ENCODE results near the gene MED27. TPM values are rescaled to one million over a fixed set of nuclear protein-coding genes. Genes with fewer than 3 reads are reported as not detected.

The MED27 gene
- total RNA-seq, 1 donor from 2014 or later, result 28.2 TPM

- Mint-ChIP-seq H3K9me3 (ENCODE audit: low read depth) (no peaks in the 10 kb centered on the region), H3K4me3 (ENCODE audit: unreplicated experiment) (no peak overlapping the region), H3K27me3 (ENCODE audit: low read depth) (no peaks in the 10 kb centered on the region), H3K36me3 (ENCODE audit: low read depth) (peaks cover 1% of the 10 kb centered on the region), H3K4me1 (ENCODE audit: low read depth) (peaks cover 21% of the 10 kb centered on the region), H3K27ac (ENCODE audit: unreplicated experiment) (no peak overlapping the region)
- no peak for TF ChIP-seq CTCF (IDR thresholded peaks at IDR 0.05)
- no peak for DNase-seq (ENCODE audit: low spot score)
Measured at GRCh38 chr9:131885144-131885609, 194.5 kb downstream of the MED27 start.

- Mint-ChIP-seq H3K4me3 (ENCODE audit: unreplicated experiment) (no peak overlapping the region), H3K27me3 (ENCODE audit: low read depth) (no peaks in the 10 kb centered on the region), H3K4me1 (ENCODE audit: low read depth) (peaks cover 21% of the 10 kb centered on the region), H3K9me3 (ENCODE audit: low read depth) (no peaks in the 10 kb centered on the region), H3K27ac (ENCODE audit: unreplicated experiment) (no peak overlapping the region), H3K36me3 (ENCODE audit: low read depth) (peaks cover 3% of the 10 kb centered on the region)
- no peak for TF ChIP-seq CTCF (IDR thresholded peaks at IDR 0.05)
- no peak for DNase-seq (ENCODE audit: low spot score)
Measured at GRCh38 chr9:131884222-131884621, 195.4 kb downstream of the MED27 start.

- Mint-ChIP-seq H3K9me3 (ENCODE audit: low read depth) (no peaks in the 10 kb centered on the region), H3K4me1 (ENCODE audit: low read depth) (no peaks in the 10 kb centered on the region), H3K4me3 (ENCODE audit: unreplicated experiment) (no peak overlapping the region), H3K27me3 (ENCODE audit: low read depth) (no peaks in the 10 kb centered on the region), H3K27ac (ENCODE audit: unreplicated experiment) (no peak overlapping the region), H3K36me3 (ENCODE audit: low read depth) (peaks cover 11% of the 10 kb centered on the region)
- no peak for DNase-seq (ENCODE audit: low spot score)
- no peak for TF ChIP-seq CTCF (IDR thresholded peaks at IDR 0.05)
Measured at GRCh38 chr9:131880833-131881583, 198.7 kb downstream of the MED27 start.

- no peak overlapping the region for H3K27ac Mint-ChIP-seq (ENCODE audit: unreplicated experiment)
- H3K36me3 Mint-ChIP-seq (ENCODE audit: low read depth), result peaks cover 11% of the 10 kb centered on the region
- no peaks in the 10 kb centered on the region for H3K9me3 Mint-ChIP-seq (ENCODE audit: low read depth)
- no peak for TF ChIP-seq CTCF (IDR thresholded peaks at IDR 0.05)
- DNase-seq (ENCODE audit: low spot score), result no peak
- no peaks in the 10 kb centered on the region for H3K27me3 Mint-ChIP-seq (ENCODE audit: low read depth)
- no peak overlapping the region for H3K4me3 Mint-ChIP-seq (ENCODE audit: unreplicated experiment)
- no peaks in the 10 kb centered on the region for H3K4me1 Mint-ChIP-seq (ENCODE audit: low read depth)
Measured at GRCh38 chr9:131879911-131880290, 199.8 kb downstream of the MED27 start.

- Mint-ChIP-seq H3K9me3 (ENCODE audit: low read depth) (no peaks in the 10 kb centered on the region), H3K27me3 (ENCODE audit: low read depth) (no peaks in the 10 kb centered on the region), H3K36me3 (ENCODE audit: low read depth) (peaks cover 11% of the 10 kb centered on the region), H3K4me1 (ENCODE audit: low read depth) (no peaks in the 10 kb centered on the region), H3K27ac (ENCODE audit: unreplicated experiment) (no peak overlapping the region), H3K4me3 (ENCODE audit: unreplicated experiment) (no peak overlapping the region)
- TF ChIP-seq CTCF (IDR thresholded peaks at IDR 0.05), result no peak
- no peak for DNase-seq (ENCODE audit: low spot score)
Measured at GRCh38 chr9:131879181-131879910, 200.3 kb downstream of the MED27 start.

Data from chondrocyte (in vitro differentiated cells).